22Rv1 (cell line): ENCODE measurements around the gene YY1AP1.

Source experiments
- ZFX ChIP-seq: fragments of 450-650 bp; IDR thresholded peaks from 2 replicates; pipeline ENCODE4 v1.6.1; 2017; ENCODE audit warnings: antibody characterized with exemption, borderline replicate concordance
- TF ChIP-seq, protein P1 (sequence below): fragments of 450-650 bp; IDR thresholded peaks from 2 replicates; pipeline ENCODE4 v1.5.1; 2017; ENCODE audit warnings: mild to moderate bottlenecking

DNA sequence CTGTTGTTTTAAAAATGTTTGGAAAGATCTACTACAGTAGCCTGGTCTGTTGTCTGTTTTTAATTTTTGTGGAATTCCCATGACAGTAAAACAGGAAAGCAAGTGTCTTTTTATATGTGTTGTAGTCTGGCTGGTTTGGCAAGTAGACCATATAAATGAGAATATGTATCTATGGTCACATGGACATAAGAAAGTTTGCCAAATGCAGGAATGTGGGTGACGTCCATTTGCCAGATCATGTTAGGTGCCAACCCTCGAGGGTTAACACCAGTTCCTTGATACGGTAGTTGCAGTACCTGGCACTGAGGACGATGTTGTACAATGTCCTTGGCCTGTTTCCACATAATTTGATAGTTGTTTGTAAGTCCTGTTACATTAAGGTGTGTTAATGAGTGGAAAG lies 6.5 kb upstream of the YY1AP1 start:
- TF ChIP-seq, protein P1, sequence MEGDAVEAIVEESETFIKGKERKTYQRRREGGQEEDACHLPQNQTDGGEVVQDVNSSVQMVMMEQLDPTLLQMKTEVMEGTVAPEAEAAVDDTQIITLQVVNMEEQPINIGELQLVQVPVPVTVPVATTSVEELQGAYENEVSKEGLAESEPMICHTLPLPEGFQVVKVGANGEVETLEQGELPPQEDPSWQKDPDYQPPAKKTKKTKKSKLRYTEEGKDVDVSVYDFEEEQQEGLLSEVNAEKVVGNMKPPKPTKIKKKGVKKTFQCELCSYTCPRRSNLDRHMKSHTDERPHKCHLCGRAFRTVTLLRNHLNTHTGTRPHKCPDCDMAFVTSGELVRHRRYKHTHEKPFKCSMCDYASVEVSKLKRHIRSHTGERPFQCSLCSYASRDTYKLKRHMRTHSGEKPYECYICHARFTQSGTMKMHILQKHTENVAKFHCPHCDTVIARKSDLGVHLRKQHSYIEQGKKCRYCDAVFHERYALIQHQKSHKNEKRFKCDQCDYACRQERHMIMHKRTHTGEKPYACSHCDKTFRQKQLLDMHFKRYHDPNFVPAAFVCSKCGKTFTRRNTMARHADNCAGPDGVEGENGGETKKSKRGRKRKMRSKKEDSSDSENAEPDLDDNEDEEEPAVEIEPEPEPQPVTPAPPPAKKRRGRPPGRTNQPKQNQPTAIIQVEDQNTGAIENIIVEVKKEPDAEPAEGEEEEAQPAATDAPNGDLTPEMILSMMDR = no peak
- TF ChIP-seq ZFX = no peak
